Measurements from ENCODE around the gene TOM1L2.

DNA sequence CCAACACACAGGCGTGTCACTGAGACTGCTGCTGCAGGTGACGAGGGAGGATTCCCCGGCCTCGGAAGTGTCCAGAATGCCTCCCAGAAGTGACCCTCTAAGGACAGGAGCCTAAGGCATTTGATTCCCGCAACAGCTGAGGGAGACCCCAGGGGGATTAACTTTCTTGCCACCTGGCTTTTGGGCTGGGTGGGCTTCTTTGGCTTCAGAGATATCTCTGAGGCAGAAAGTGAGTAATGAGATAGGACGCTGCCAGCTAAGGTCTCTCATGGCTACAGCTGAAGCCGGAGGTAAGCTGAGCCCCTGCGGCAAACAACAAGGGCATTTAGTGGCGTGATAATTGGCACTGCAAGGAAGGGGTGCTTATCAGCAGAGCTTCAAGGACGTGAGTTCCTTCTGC, 17.4 kb upstream of the TOM1L2 start:
- TF ChIP-seq, protein P1, sequence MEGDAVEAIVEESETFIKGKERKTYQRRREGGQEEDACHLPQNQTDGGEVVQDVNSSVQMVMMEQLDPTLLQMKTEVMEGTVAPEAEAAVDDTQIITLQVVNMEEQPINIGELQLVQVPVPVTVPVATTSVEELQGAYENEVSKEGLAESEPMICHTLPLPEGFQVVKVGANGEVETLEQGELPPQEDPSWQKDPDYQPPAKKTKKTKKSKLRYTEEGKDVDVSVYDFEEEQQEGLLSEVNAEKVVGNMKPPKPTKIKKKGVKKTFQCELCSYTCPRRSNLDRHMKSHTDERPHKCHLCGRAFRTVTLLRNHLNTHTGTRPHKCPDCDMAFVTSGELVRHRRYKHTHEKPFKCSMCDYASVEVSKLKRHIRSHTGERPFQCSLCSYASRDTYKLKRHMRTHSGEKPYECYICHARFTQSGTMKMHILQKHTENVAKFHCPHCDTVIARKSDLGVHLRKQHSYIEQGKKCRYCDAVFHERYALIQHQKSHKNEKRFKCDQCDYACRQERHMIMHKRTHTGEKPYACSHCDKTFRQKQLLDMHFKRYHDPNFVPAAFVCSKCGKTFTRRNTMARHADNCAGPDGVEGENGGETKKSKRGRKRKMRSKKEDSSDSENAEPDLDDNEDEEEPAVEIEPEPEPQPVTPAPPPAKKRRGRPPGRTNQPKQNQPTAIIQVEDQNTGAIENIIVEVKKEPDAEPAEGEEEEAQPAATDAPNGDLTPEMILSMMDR (conservative IDR thresholded peaks at IDR 0.05 in 1 of 2, IDR thresholded peaks at IDR 0.05 in 1 of 2; ENCODE audit: low read depth in 1 of 2, low read length in 2 of 2): no peak
- no peak for TF ChIP-seq EZH2 (IDR thresholded peaks at IDR 0.05; ENCODE audit: low read length, missing control alignments)

Measured in fibroblast of lung (primary cell).